ENCODE measurements around the gene HS6ST2. TPM values are rescaled to one million over a fixed set of nuclear protein-coding genes. Genes with fewer than 3 reads are reported as not detected.

HS6ST2 gene
- total RNA-seq, 2 experiments from 2014 or later: 0.18 to 0.38 TPM

GRCh38 chrX:132778917-132779316, 179.5 kb downstream of the HS6ST2 start:
- Mint-ChIP-seq H3K4me3 (no peak overlapping the region), H3K27ac (no peak overlapping the region), H3K9me3 (no peaks in the 10 kb centered on the region), H3K36me3 (ENCODE audit: low read depth) (no peaks in the 10 kb centered on the region), H3K4me1 (peaks cover 19% of the 10 kb centered on the region), H3K27me3 (no peaks in the 10 kb centered on the region)
- ChIA-PET POLR2A (no interaction called here), CTCF (no interaction called here)
- DNase-seq: no peak

DNA sequence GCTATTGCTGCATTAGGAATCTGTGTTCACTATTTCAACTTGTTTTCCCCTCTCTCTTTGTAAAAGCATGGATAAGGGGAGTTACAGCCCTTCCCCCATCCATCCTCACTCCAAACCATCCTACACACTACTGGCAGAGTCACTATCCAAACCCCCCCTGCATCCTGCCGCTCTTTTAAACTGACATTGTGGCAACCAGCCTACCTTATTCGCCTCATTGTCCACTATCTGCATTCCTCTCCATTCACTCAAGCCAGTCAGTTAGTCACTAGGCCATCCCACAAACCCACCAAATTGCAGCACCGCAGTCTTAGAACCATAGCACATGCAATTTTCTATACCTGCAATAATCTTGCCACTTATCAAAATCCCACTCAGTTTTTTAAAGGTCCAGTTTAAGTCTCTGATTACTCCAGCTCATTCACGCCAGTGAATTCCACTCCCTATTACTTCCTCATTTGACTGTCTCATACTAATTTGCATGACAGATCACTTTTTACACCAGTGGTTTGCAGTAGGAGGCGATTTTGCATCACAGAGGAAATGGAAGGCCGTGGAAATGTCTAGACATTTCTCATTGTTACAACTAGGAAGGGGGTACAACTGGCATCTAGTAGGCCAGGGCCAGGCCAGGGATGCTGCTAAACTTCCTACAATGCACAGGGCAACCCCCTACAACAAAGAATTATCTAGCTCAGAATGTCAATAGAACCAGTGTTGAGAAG, 181.8 kb downstream of the HS6ST2 start:
- H3K4me1 Mint-ChIP-seq: peaks cover 19% of the 10 kb centered on the region
- no peaks in the 10 kb centered on the region for H3K27me3 Mint-ChIP-seq
- H3K4me3 Mint-ChIP-seq: no peak overlapping the region
- POLR2A ChIA-PET: no interaction called here
- no peak overlapping the region for H3K27ac Mint-ChIP-seq
- H3K9me3 Mint-ChIP-seq: no peaks in the 10 kb centered on the region
- CTCF ChIA-PET: no interaction called here
- no peak for DNase-seq
- H3K36me3 Mint-ChIP-seq (ENCODE audit: low read depth): no peaks in the 10 kb centered on the region

- H3K4me1 Mint-ChIP-seq: peaks cover 19% of the 10 kb centered on the region
- H3K36me3 Mint-ChIP-seq (ENCODE audit: low read depth): no peaks in the 10 kb centered on the region
- H3K4me3 Mint-ChIP-seq: no peak overlapping the region
- ChIA-PET POLR2A (no interaction called here), CTCF (no interaction called here)
- DNase-seq: no peak
- H3K9me3 Mint-ChIP-seq: no peaks in the 10 kb centered on the region
- no peak overlapping the region for H3K27ac Mint-ChIP-seq
- no peaks in the 10 kb centered on the region for H3K27me3 Mint-ChIP-seq
Measured at GRCh38 chrX:132775263-132775823, 183.1 kb downstream of the HS6ST2 start.

DNA sequence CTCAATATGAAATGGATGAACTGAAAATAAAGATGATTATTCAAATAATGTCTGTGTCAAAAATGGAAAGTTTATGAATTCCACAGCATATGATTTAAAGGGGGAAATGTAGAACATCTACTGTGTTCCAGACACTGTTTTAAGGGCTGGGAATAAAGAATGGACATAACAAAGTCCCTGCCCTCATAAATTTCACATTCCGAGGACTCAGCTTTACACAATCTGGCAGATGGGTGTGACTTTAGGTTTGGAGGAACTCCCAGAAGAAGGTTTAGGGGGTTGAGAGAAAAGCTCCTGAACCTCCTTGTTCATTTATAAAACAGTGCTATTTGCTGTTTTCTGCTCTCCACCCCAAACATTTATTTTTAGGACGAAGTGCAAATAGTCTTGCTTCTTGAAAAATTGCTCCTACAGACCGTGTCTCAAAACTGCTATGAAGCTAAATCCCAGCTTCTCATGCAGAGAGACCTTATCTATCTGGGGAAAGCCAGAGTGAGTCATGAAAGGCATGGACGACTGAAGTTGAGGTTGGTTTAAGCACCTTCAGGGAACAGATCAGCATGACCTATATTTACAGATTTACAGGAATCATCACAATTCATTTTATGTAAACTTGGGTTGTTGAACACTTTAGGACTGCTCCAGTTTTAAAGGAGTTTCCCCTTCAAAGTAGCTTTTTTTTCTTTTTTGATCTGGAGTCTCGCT, 184.3 kb downstream of the HS6ST2 start:
- peaks cover 19% of the 10 kb centered on the region for H3K4me1 Mint-ChIP-seq
- H3K4me3 Mint-ChIP-seq: no peak overlapping the region
- CTCF ChIA-PET: no interaction called here
- no peaks in the 10 kb centered on the region for H3K27me3 Mint-ChIP-seq
- POLR2A ChIA-PET: no interaction called here
- H3K36me3 Mint-ChIP-seq (ENCODE audit: low read depth): no peaks in the 10 kb centered on the region
- no peaks in the 10 kb centered on the region for H3K9me3 Mint-ChIP-seq
- DNase-seq: no peak
- H3K27ac Mint-ChIP-seq: no peak overlapping the region

GRCh38 chrX:132769609-132770008, 188.8 kb downstream of the HS6ST2 start:
- no peak overlapping the region for H3K27ac Mint-ChIP-seq
- no peaks in the 10 kb centered on the region for H3K9me3 Mint-ChIP-seq
- CTCF ChIA-PET: no interaction called here
- no peak for DNase-seq
- H3K36me3 Mint-ChIP-seq (ENCODE audit: low read depth): no peaks in the 10 kb centered on the region
- H3K27me3 Mint-ChIP-seq: no peaks in the 10 kb centered on the region
- peaks cover 3% of the 10 kb centered on the region for H3K4me1 Mint-ChIP-seq
- POLR2A ChIA-PET: no interaction called here
- H3K4me3 Mint-ChIP-seq: no peak overlapping the region

DNA sequence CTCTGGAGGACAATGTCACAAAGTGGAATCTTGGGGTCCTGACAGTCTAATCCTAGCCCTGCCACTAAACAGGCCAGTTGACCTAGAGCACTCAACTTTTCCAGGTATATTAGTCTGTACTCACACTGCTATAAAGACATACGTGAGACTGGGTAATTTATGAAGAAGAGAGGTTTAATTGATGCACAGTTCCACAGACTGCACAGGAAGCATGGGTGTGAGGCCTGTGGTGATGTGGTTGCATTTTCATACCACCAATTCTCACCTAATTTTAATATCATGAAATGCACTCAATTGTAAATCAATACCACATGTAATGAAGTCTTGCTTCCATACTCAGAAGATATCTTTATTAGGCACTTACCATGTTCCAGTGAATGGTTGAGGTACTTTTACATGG, 192.0 kb downstream of the HS6ST2 start:
- H3K27ac Mint-ChIP-seq: no peak overlapping the region
- H3K27me3 Mint-ChIP-seq: no peaks in the 10 kb centered on the region
- POLR2A ChIA-PET: no interaction called here
- no peak for DNase-seq
- no peaks in the 10 kb centered on the region for H3K36me3 Mint-ChIP-seq (ENCODE audit: low read depth)
- no peak overlapping the region for H3K4me3 Mint-ChIP-seq
- H3K4me1 Mint-ChIP-seq: peaks cover 2% of the 10 kb centered on the region
- CTCF ChIA-PET: no interaction called here
- no peaks in the 10 kb centered on the region for H3K9me3 Mint-ChIP-seq

GRCh38 chrX:132763528-132763927, 194.9 kb downstream of the HS6ST2 start:
- Mint-ChIP-seq H3K9me3 (no peaks in the 10 kb centered on the region), H3K27me3 (no peaks in the 10 kb centered on the region), H3K27ac (no peak overlapping the region), H3K36me3 (ENCODE audit: low read depth) (no peaks in the 10 kb centered on the region), H3K4me1 (peaks cover 2% of the 10 kb centered on the region), H3K4me3 (no peak overlapping the region)
- DNase-seq: no peak
- CTCF ChIA-PET: no interaction called here
- POLR2A ChIA-PET: no interaction called here

DNA sequence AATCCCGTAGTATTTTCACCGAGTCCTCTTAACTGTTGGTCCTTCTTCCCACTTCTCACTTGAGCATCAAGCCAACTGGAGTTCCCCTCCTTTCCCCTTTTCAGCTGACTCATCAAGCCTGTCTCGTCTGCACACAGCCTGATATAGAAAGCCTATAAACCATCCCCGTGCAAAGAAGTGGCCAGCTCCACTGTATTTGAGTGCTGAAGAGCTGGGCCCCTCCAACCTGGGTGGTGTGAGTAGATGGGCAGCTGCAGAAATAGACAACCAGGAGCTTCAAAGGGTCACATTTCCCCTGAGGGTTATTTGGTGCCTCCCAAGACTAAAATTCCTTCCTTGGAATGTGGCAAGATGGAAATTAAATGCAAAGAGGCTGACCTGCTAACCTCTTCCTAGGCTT, 199.7 kb downstream of the HS6ST2 start:
- Mint-ChIP-seq H3K27ac (no peak overlapping the region), H3K27me3 (no peaks in the 10 kb centered on the region), H3K36me3 (ENCODE audit: low read depth) (no peaks in the 10 kb centered on the region), H3K9me3 (no peaks in the 10 kb centered on the region), H3K4me3 (no peak overlapping the region), H3K4me1 (peaks cover 7% of the 10 kb centered on the region)
- ChIA-PET CTCF (no interaction called here), POLR2A (no interaction called here)
- no peak for DNase-seq

DNA sequence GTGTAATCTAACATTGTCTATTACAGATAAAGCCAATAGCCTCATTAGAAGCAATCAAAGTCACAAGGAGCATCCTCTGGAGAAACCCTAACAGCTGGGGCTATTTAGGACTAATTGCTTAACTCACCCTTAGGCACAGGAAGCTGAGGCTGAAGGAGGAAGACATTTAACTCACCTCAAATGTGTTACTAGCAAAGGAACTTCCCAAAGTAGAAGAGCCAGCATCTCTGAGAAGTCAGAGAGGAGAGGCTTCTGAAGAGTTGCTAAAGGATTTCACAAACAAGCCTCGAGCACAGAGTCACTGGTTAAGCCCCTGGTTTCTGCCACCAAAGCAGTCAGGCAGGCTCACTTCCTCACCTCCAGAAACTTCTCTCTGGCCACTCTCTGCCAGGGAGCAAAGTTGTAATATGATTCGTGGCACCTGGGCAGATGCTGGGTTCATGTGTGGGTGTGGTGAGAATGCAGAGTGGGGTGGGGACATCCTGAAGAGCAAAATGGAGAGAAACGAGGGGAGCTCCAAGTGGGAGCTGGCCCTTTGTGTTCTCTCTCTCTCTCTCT, 201.3 kb downstream of the HS6ST2 start:
- Mint-ChIP-seq H3K27ac (no peak overlapping the region), H3K36me3 (ENCODE audit: low read depth) (no peaks in the 10 kb centered on the region), H3K4me1 (peaks cover 7% of the 10 kb centered on the region), H3K4me3 (no peak overlapping the region), H3K27me3 (no peaks in the 10 kb centered on the region), H3K9me3 (no peaks in the 10 kb centered on the region)
- DNase-seq: no peak
- POLR2A ChIA-PET: no interaction called here
- CTCF ChIA-PET: no interaction called here

DNA sequence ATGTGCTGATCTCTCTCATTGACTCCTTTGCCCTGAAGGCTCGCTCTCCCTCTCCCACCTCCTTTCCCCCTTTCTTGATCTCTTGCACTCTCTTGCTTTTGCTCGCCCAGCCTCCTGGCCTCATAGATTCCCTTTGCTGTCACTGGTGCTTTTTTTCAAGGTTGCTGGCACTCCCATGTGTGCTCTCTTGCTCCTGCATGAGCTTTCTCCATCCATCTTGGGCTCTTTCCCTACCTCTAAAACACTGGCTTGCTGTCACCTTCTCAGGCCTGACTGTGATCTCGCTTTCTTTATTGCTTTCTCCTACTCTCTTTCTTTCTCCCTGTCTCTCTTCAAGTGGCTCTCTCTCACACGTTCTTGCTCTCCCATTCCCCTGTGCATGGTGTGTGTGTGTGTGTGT, 202.0 kb downstream of the HS6ST2 start:
- Mint-ChIP-seq H3K27ac (no peak overlapping the region), H3K9me3 (no peaks in the 10 kb centered on the region), H3K36me3 (ENCODE audit: low read depth) (no peaks in the 10 kb centered on the region), H3K4me3 (no peak overlapping the region), H3K4me1 (peaks cover 7% of the 10 kb centered on the region), H3K27me3 (no peaks in the 10 kb centered on the region)
- ChIA-PET CTCF (interaction anchor here (0.7 kb wide), 1 partner anchor 96 kb away, joined by 3 read pairs; no protein-coding TSS in a partner anchor), POLR2A (no interaction called here)
- no peak for DNase-seq

DNA sequence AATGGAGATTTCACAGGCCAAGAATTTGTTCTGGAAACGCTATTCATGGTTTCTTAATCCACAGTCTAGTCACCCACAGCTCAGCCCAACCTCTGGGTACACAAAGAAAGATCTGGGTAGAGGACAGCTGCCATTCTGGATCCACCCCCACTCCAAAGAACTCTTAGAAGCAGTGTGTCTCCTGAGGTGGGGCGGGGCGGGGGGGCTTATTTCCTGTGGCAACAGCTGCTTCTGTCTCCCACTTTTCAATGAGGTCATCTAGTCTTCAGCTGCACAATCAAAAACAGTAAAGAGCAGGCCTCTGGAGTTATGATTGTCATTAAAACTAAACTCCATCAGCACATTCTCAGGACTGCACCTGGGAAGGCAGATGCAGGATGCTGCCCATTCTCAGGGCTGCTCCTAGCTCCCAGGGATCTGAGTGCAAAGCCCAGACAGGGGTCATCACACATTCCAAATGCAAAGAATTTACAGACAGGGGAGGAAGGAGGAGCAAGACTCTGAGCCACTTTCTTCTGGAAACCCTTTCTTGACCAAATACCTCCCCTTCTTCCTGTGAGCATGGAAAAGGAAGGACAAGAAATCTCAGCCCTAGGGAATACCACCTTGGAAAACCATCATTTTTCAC, 207.3 kb downstream of the HS6ST2 start:
- ChIA-PET CTCF (interaction anchor here (1.3 kb wide), 1 partner anchor 11 kb away, joined by 3 read pairs; no protein-coding TSS in a partner anchor), POLR2A (interaction anchor here (0.7 to 0.9 kb wide), 2 partner anchors 13 to 107 kb away, joined by 3 to 4 read pairs; no protein-coding TSS in a partner anchor)
- Mint-ChIP-seq H3K36me3 (ENCODE audit: low read depth) (no peaks in the 10 kb centered on the region), H3K4me3 (no peak overlapping the region), H3K27me3 (no peaks in the 10 kb centered on the region), H3K9me3 (no peaks in the 10 kb centered on the region), H3K4me1 (peaks cover 14% of the 10 kb centered on the region), H3K27ac (no peak overlapping the region)
- no peak for DNase-seq

GRCh38 chrX:132750331-132751062, 207.9 kb downstream of the HS6ST2 start:
- Mint-ChIP-seq H3K9me3 (no peaks in the 10 kb centered on the region), H3K27me3 (no peaks in the 10 kb centered on the region), H3K36me3 (ENCODE audit: low read depth) (no peaks in the 10 kb centered on the region), H3K4me1 (peaks cover 14% of the 10 kb centered on the region), H3K27ac (no peak overlapping the region), H3K4me3 (no peak overlapping the region)
- ChIA-PET CTCF (interaction anchor here (1.3 kb wide), 1 partner anchor 10 kb away, joined by 3 read pairs; no protein-coding TSS in a partner anchor), POLR2A (interaction anchor here (0.9 kb wide), 1 partner anchor 13 kb away, joined by 4 read pairs; no protein-coding TSS in a partner anchor)
- DNase-seq: no peak

GRCh38 chrX:132749406-132749805, 209.0 kb downstream of the HS6ST2 start:
- POLR2A ChIA-PET: no interaction called here
- Mint-ChIP-seq H3K36me3 (ENCODE audit: low read depth) (no peaks in the 10 kb centered on the region), H3K4me3 (no peak overlapping the region), H3K9me3 (no peaks in the 10 kb centered on the region), H3K27me3 (no peaks in the 10 kb centered on the region), H3K4me1 (peaks cover 17% of the 10 kb centered on the region), H3K27ac (no peak overlapping the region)
- CTCF ChIA-PET: no interaction called here
- DNase-seq: no peak

All from activated CD4-positive, alpha-beta memory T cell treated with anti-CD3 and anti-CD28 coated beads, Interleukin-2, amount 10 ng/mL, durations not matched to agents 7 days and 5 days (primary cell).